GM12878 (cell line): Measurements from ENCODE around the gene BRAT1. TPM values are rescaled to one million over a fixed set of nuclear protein-coding genes. Genes with fewer than 3 reads are reported as not detected.

Experiments used
- ATAC-seq: fragments of 200-7000 bp; cut with Tn5 transposase; 3 replicates; pipeline ENCODE4 v1.9.1; 2020; ENCODE audit warnings: mild to moderate bottlenecking, moderate library complexity
- BruUV-seq: library from RNA; stranded (reverse); fragments of 400-500 nt; replicated peaks from 2 replicates; lab custom pipeline; 2021; lab: Mats Ljungman, UMichigan
- CTCF ChIA-PET: fragments of 300-600 bp; sonication (Branson Sonifier 250); formaldehyde crosslinking; extraction: SDS; loops from one replicate; lab custom pipeline; 2021; ENCODE audit warnings: inconsistent platforms; lab: Yijun Ruan, JAX
- POLR2A ChIA-PET: fragments of 350-600 bp; formaldehyde crosslinking; extraction: SDS; loops from one replicate; lab custom pipeline; 2021; ENCODE audit warnings: inconsistent platforms; lab: Charles Lee
- RAD21 ChIA-PET: fragments of 300-600 bp; sonication (Branson Sonifier 250); formaldehyde crosslinking; loops from one replicate; lab custom pipeline; 2023; ENCODE audit warnings: antibody characterized with exemption; ENCODE audit not compliant: unreplicated experiment; lab: Charles Lee
- SMC1A ChIA-PET: fragments of 300-600 bp; sonication (Branson Sonifier 250); formaldehyde crosslinking; loops from one replicate; lab custom pipeline; 2023; ENCODE audit not compliant: unreplicated experiment, uncharacterized antibody; lab: Charles Lee
- DNase-seq: peaks from one replicate; pipeline ENCODE4 v3.0.0-alpha.2; 2011; ENCODE audit warnings: low read depth, low spot score
- FAIRE-seq: peaks from 3 replicates; lab custom pipeline; 2011; peaks lifted over from hg19 to GRCh38; lab: Jason Lieb, UNC
- H2AFZ ChIP-seq: 2 replicates; pipeline ENCODE4 v1.6.0; 2011; ENCODE audit warnings: low read depth, low read length, control low read depth; ENCODE audit not compliant: control insufficient read depth
- H3K27ac ChIP-seq: 2 replicates; pipeline ENCODE4 v1.5.1; 2011; ENCODE audit warnings: control low read depth; ENCODE audit not compliant: control insufficient read depth, insufficient read depth
- H3K27me3 ChIP-seq, 2 experiments: replicated peaks in 1 of 2; 2 replicates each; pipeline versions ENCODE4 v1.6.0 to v1.6.1; 2011; ENCODE audit warnings: low read length in 1 of 2; ENCODE audit not compliant: control insufficient read depth in 2 of 2, insufficient read depth in 2 of 2
- H3K36me3 ChIP-seq, 2 experiments: 2 replicates each; pipeline ENCODE4 v1.5.1; 2011; ENCODE audit warnings: low read length in 1 of 2; ENCODE audit not compliant: control insufficient read depth in 2 of 2, insufficient read depth in 2 of 2
- H3K4me1 ChIP-seq: 2 replicates; pipeline ENCODE4 v1.6.1; 2011; ENCODE audit warnings: mild to moderate bottlenecking, low read length, moderate library complexity, mixed read lengths; ENCODE audit not compliant: control insufficient read depth, insufficient read depth
- H3K4me2 ChIP-seq: 2 replicates; pipeline ENCODE4 v1.6.0; 2011; ENCODE audit warnings: control low read depth; ENCODE audit not compliant: control insufficient read depth, insufficient read depth
- H3K4me3 ChIP-seq: fragments of 200-600 bp; sonication (generic); 2 replicates; pipeline ENCODE4 v1.5.1; 2016
- H3K79me2 ChIP-seq: 2 replicates; pipeline ENCODE4 v1.6.0; 2011; ENCODE audit warnings: low read length; ENCODE audit not compliant: control insufficient read depth, insufficient read depth
- H3K9ac ChIP-seq: 2 replicates; pipeline ENCODE4 v1.8.0; 2011; ENCODE audit warnings: low read length, control low read depth, mixed read lengths; ENCODE audit not compliant: control insufficient read depth, insufficient read depth
- H3K9me3 ChIP-seq: replicated peaks from 3 replicates; pipeline ENCODE4 v1.5.1; 2011; ENCODE audit warnings: mild to moderate bottlenecking, low read length; ENCODE audit not compliant: control insufficient read depth, insufficient read depth
- H4K20me1 ChIP-seq: 2 replicates; pipeline ENCODE4 v1.6.0; 2011; ENCODE audit not compliant: control insufficient read depth, insufficient read depth
- HSF1 ChIP-seq: fragments of 150-350 bp; IDR thresholded peaks from 2 replicates; pipeline ENCODE4 v1.6.1; 2014; ENCODE audit warnings: mild to moderate bottlenecking, low read depth, low read length
- IRF3 ChIP-seq: fragments of 450-650 bp; IDR thresholded peaks from 2 replicates; pipeline ENCODE4 v1.6.1; 2014; ENCODE audit warnings: mild to moderate bottlenecking
- MAX ChIP-seq: IDR thresholded peaks from 2 replicates; pipeline ENCODE4 v1.6.1; 2012; ENCODE audit warnings: low read depth, low read length, improper control_type of control experiment
- MEF2B ChIP-seq: fragments of 450-650 bp; IDR thresholded peaks from 2 replicates; pipeline ENCODE4 v1.6.1; 2018; ENCODE audit warnings: mild to moderate bottlenecking, moderate library complexity; ENCODE audit not compliant: partially characterized antibody, poor library complexity, severe bottlenecking
- MTA3 ChIP-seq: IDR thresholded peaks from 2 replicates; pipeline ENCODE4 v1.6.1; 2012; ENCODE audit warnings: low read length, inconsistent platforms, borderline replicate concordance
- NFXL1 ChIP-seq: fragments of 450-650 bp; IDR thresholded peaks from 2 replicates; pipeline ENCODE4 v1.6.1; 2017; ENCODE audit warnings: antibody characterized with exemption, mild to moderate bottlenecking, borderline replicate concordance
- ZNF207 ChIP-seq: fragments of 450-650 bp; IDR thresholded peaks from 2 replicates; pipeline ENCODE4 v1.6.1; 2014; ENCODE audit warnings: antibody characterized with exemption, mild to moderate bottlenecking, borderline replicate concordance
- WGBS: methylation state at CpG from one replicate; pipeline ENCODE4 v1.1.6; 2016; ENCODE audit warnings: low lambda C conversion rate; ENCODE audit not compliant: insufficient replicate concordance, insufficient coverage; ENCODE audit errors: missing lambda C conversion rate; 5-methylcytosine and 5-hydroxymethylcytosine counted together
- in situ Hi-C: fragments of 300-500 bp; cut with MboI; formaldehyde crosslinking; loops from 9 replicates; pipeline ENCODE4 v1.14.3; 2018; ENCODE audit warnings: mixed read lengths
- intact Hi-C: fragments of 100-400 bp; cut with micrococcal nuclease; formaldehyde crosslinking; loops from one replicate; pipeline ENCODE4 v1.14.2; 2022; ENCODE audit not compliant: unreplicated experiment
- polyA plus RNA-seq, 11 experiments: library from polyadenylated mRNA; depleted of rRNA in 4 of 11; unstranded in 6 of 11; stranded (reverse) in 5 of 11; fragments of >200 nt; fragmentation: Nextera tagmentation in 4 of 11; fragmentation: Illumina TruSeq in 1 of 11; extraction: Ambion mirVana in 4 of 11; extraction: Trizol in 1 of 11; gene quantifications; 1 replicate in 1 of 11; 2 replicates in 10 of 11; pipeline versions ENCODE4 v1.2.1 to v1.2.3, GENCODE V29; 2011 to 2016; ENCODE audit warnings: inconsistent platforms in 2 of 11, missing spikeins in 2 of 11, low read depth in 1 of 11
- total RNA-seq, 4 experiments: library from RNA; depleted of rRNA in 3 of 4; stranded (reverse); fragments of >200 nt in 3 of 4; fragmentation: Illumina TruSeq in 1 of 4; extraction: Trizol in 1 of 4; gene quantifications; 2 replicates each; pipeline versions ENCODE4 v1.2.1 to v1.2.3, GENCODE V29; 2013 to 2021

The BRAT1 gene
- total and polyA plus RNA-seq, 10 of the 15 experiments (the other 5 are each of a cell fraction or from before 2014, with no cell fraction given) = 0.13 to 53.3 (median 16.0) TPM

GRCh38 chr7:2601907-2602306, 46.6 kb upstream of the BRAT1 start (continued):
- TF ChIP-seq MAX = no peak
- TF ChIP-seq IRF3 = no peak
- no peak for TF ChIP-seq NFXL1
- TF ChIP-seq HSF1 = no peak

GRCh38 chr7:2601065-2601464, 45.7 kb upstream of the BRAT1 start:
- BruUV-seq = no TSS peak
- Histone ChIP-seq H3K4me3 (no peak overlapping the region), H3K9ac (no peak overlapping the region), H3K4me2 (no peak overlapping the region), H3K4me1 (no peaks in the 10 kb centered on the region), H3K36me3 (peaks cover 0 to 2% of the 10 kb centered on the region in 2 experiments; a peak in 1 of 4 replicates), H2AFZ (no peak overlapping the region), H3K79me2 (no peaks in the 10 kb centered on the region), H4K20me1 (no peaks in the 10 kb centered on the region)
- RAD21 ChIA-PET = no interaction called here
- POLR2A ChIA-PET = no interaction called here
- ATAC-seq = no peak
- SMC1A ChIA-PET = no interaction called here
- intact Hi-C loops = no loop called here
- WGBS = 73% methylated on average over 9 of the region's 9 CpGs
- no peak for TF ChIP-seq MEF2B
- no peak for TF ChIP-seq ZNF207
- TF ChIP-seq MTA3 = no peak
- TF ChIP-seq, all 136 proteins: peak for 0
- Histone ChIP-seq H3K27me3 (no peaks in the 10 kb centered on the region), H3K9me3 (no peaks in the 10 kb centered on the region), H3K27ac (no peak overlapping the region)
- CTCF ChIA-PET = no interaction called here
- no peak for FAIRE-seq
- in situ Hi-C loops = no loop called here
- no peak for DNase-seq
